22Rv1 (cell line): Measurements from ENCODE around the gene RHBDD3.

Experiments
- CTCF ChIP-seq: fragments of 450-650 bp; IDR thresholded peaks from 2 replicates; pipeline ENCODE4 v1.5.1; 2017; ENCODE audit warnings: mild to moderate bottlenecking
- ZFX ChIP-seq: fragments of 450-650 bp; IDR thresholded peaks from 2 replicates; pipeline ENCODE4 v1.6.1; 2017; ENCODE audit warnings: antibody characterized with exemption, borderline replicate concordance

GRCh38 chr22:29267858-29268510, at the start of gene RHBDD3, which contains the start of gene EWSR1:
- TF ChIP-seq CTCF (no peak), ZFX (no peak)
